KMS-11 (cell line): ENCODE data around the gene CHRM2.
"Not testable (repeated sequence)": the region's sequence is repeated elsewhere in the genome, so short reads cannot be mapped to it uniquely, and the experiment has no call there.

Experiments
- H2AFZ ChIP-seq: fragments of 200-600 bp; sonication (generic); 2 replicates; pipeline ENCODE4 v1.6.1; 2016; ENCODE audit warnings: antibody characterized with exemption, mixed run types, low read depth
- H3K27ac ChIP-seq: fragments of 200-600 bp; sonication (generic); 2 replicates; pipeline ENCODE4 v1.6.1; 2016; ENCODE audit warnings: mild to moderate bottlenecking, mixed run types
- H3K27me3 ChIP-seq: fragments of 200-600 bp; sonication (generic); 2 replicates; pipeline ENCODE4 v1.6.1; 2017; ENCODE audit warnings: mild to moderate bottlenecking, low read depth, mixed run types, moderate library complexity; ENCODE audit not compliant: insufficient read depth
- H3K36me3 ChIP-seq: fragments of 200-600 bp; sonication (generic); 2 replicates; pipeline ENCODE4 v1.6.1; 2017; ENCODE audit warnings: mild to moderate bottlenecking, mixed run types; ENCODE audit not compliant: insufficient read depth
- H3K4me1 ChIP-seq: fragments of 200-600 bp; sonication (generic); 2 replicates; pipeline ENCODE4 v1.6.1; 2016; ENCODE audit warnings: mild to moderate bottlenecking, low read depth, mixed run types; ENCODE audit not compliant: poor library complexity, severe bottlenecking
- H3K4me2 ChIP-seq: fragments of 200-600 bp; sonication (generic); 2 replicates; pipeline ENCODE4 v1.7.0; 2016; ENCODE audit warnings: mild to moderate bottlenecking, mixed run types
- H3K4me3 ChIP-seq: fragments of 200-600 bp; sonication (generic); IDR thresholded peaks from 2 replicates; pipeline ENCODE4 v1.6.1; 2017; ENCODE audit warnings: low read depth, low read length, mixed read lengths; ENCODE audit not compliant: insufficient read depth
- H3K79me2 ChIP-seq: fragments of 200-600 bp; sonication (generic); 2 replicates; pipeline ENCODE4 v1.6.1; 2016; ENCODE audit warnings: low read depth, mixed run types; ENCODE audit not compliant: insufficient read depth
- H3K9ac ChIP-seq: fragments of 200-600 bp; sonication (generic); 2 replicates; pipeline ENCODE4 v1.6.1; 2016; ENCODE audit warnings: mild to moderate bottlenecking, mixed run types
- H4K20me1 ChIP-seq: fragments of 200-600 bp; sonication (generic); 2 replicates; pipeline ENCODE4 v1.6.1; 2016; ENCODE audit warnings: mild to moderate bottlenecking, mixed run types; ENCODE audit not compliant: insufficient read depth
- TF ChIP-seq, protein P1 (sequence below): fragments of 200-600 bp; sonication (generic); conservative IDR thresholded peaks from 2 replicates; pipeline ENCODE4 v1.6.1; 2017; ENCODE audit warnings: low read depth, mild to moderate bottlenecking, antibody characterized with exemption, low read length, moderate library complexity, mixed read lengths

Gene CHRM2

GRCh38 chr7:136868496-136869000, at the start of gene CHRM2:
TSS of gene CHRM2 (plus strand) at chr7:136868652. CDS start at chr7:137014866, 146,214 bp downstream.
- H3K4me1 ChIP-seq = no peaks in the 10 kb centered on the region
- TF ChIP-seq, protein P1, sequence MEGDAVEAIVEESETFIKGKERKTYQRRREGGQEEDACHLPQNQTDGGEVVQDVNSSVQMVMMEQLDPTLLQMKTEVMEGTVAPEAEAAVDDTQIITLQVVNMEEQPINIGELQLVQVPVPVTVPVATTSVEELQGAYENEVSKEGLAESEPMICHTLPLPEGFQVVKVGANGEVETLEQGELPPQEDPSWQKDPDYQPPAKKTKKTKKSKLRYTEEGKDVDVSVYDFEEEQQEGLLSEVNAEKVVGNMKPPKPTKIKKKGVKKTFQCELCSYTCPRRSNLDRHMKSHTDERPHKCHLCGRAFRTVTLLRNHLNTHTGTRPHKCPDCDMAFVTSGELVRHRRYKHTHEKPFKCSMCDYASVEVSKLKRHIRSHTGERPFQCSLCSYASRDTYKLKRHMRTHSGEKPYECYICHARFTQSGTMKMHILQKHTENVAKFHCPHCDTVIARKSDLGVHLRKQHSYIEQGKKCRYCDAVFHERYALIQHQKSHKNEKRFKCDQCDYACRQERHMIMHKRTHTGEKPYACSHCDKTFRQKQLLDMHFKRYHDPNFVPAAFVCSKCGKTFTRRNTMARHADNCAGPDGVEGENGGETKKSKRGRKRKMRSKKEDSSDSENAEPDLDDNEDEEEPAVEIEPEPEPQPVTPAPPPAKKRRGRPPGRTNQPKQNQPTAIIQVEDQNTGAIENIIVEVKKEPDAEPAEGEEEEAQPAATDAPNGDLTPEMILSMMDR = no peak
- no peak within 1 kb of the TSS for H3K4me3 ChIP-seq
- no peaks in the 10 kb centered on the region for H3K36me3 ChIP-seq
- H3K4me2 ChIP-seq = no peak within 1 kb of the TSS
- no peak within 1 kb of the TSS for H3K27ac ChIP-seq
- H4K20me1 ChIP-seq = no peaks in the 10 kb centered on the region
- H3K9ac ChIP-seq = no peak within 1 kb of the TSS
- H3K27me3 ChIP-seq = no peaks in the 10 kb centered on the region
- H2AFZ ChIP-seq = no peak within 1 kb of the TSS
- no peaks in the 10 kb centered on the region for H3K79me2 ChIP-seq

DNA sequence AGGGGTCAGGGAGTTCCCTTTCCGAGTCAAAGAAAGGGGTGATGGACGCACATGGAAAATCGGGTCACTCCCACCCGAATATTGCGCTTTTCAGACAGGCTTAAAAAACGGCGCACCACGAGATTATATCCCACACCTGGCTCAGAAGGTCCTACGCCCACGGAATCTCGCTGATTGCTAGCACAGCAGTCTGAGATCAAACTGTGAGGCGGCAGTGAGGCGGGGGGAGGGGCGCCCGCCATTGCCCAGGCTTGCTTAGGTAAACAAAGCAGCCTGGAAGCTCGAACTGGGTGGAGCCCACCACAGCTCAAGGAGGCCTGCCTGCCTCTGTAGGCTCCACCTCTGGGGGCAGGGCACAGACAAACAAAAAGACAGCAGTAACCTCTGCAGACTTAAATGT, 37.1 kb upstream of the CHRM2 start:
- not testable (repeated sequence) for H3K4me1 ChIP-seq, H3K36me3 ChIP-seq, H3K27ac ChIP-seq, H3K9ac ChIP-seq, H3K79me2 ChIP-seq, H3K4me2 ChIP-seq, H3K27me3 ChIP-seq, H4K20me1 ChIP-seq, H3K4me3 ChIP-seq, H2AFZ ChIP-seq

GRCh38 chr7:136845899-136846465, 22.5 kb upstream of the CHRM2 start:
- Histone ChIP-seq H3K79me2 (no peaks in the 10 kb centered on the region), H4K20me1 (no peaks in the 10 kb centered on the region), H3K4me3 (no peak overlapping the region), H3K27ac (no peak overlapping the region), H3K9ac (no peak overlapping the region), H3K27me3 (no peaks in the 10 kb centered on the region), H3K4me1 (no peaks in the 10 kb centered on the region), H3K36me3 (no peaks in the 10 kb centered on the region), H2AFZ (no peak overlapping the region), H3K4me2 (no peak overlapping the region)
- TF ChIP-seq, protein P1 = no peak

- H3K36me3 ChIP-seq = no peaks in the 10 kb centered on the region
Observed at GRCh38 chr7:136847858-136848257, 20.6 kb upstream of the CHRM2 start.

GRCh38 chr7:136853654-136854053, 14.8 kb upstream of the CHRM2 start:
- H3K27ac ChIP-seq = no peak overlapping the region
- no peaks in the 10 kb centered on the region for H3K4me1 ChIP-seq
- no peaks in the 10 kb centered on the region for H4K20me1 ChIP-seq
- no peak overlapping the region for H3K4me3 ChIP-seq
- H3K79me2 ChIP-seq = no peaks in the 10 kb centered on the region
- TF ChIP-seq, protein P1 = no peak
- no peak overlapping the region for H3K9ac ChIP-seq
- H3K27me3 ChIP-seq = no peaks in the 10 kb centered on the region
- H2AFZ ChIP-seq = no peak overlapping the region
- H3K36me3 ChIP-seq = no peaks in the 10 kb centered on the region
- no peak overlapping the region for H3K4me2 ChIP-seq

More at GRCh38 chr7:136847858-136848257, 20.6 kb upstream of the CHRM2 start:
- H4K20me1 ChIP-seq = no peaks in the 10 kb centered on the region
- no peaks in the 10 kb centered on the region for H3K4me1 ChIP-seq
- H3K4me2 ChIP-seq = no peak overlapping the region
- TF ChIP-seq, protein P1 = no peak
- H3K4me3 ChIP-seq = no peak overlapping the region
- H2AFZ ChIP-seq = no peak overlapping the region
- no peak overlapping the region for H3K27ac ChIP-seq
- H3K27me3 ChIP-seq = no peaks in the 10 kb centered on the region
- H3K9ac ChIP-seq = no peak overlapping the region
- no peaks in the 10 kb centered on the region for H3K79me2 ChIP-seq
